Activated naive CD4-positive, alpha-beta T cell treated with Interleukin-2 at 50 U/mL for 16 hours (primary cell): Measurements from ENCODE around the gene STEAP4.
"Not testable (repeated sequence)": the region's sequence is repeated elsewhere in the genome, so short reads cannot be mapped to it uniquely, and the experiment has no call there.

Experiments
- DNase-seq: peaks from one replicate; pipeline ENCODE4 v3.0.0-alpha.2; 2020

STEAP4 gene

DNA sequence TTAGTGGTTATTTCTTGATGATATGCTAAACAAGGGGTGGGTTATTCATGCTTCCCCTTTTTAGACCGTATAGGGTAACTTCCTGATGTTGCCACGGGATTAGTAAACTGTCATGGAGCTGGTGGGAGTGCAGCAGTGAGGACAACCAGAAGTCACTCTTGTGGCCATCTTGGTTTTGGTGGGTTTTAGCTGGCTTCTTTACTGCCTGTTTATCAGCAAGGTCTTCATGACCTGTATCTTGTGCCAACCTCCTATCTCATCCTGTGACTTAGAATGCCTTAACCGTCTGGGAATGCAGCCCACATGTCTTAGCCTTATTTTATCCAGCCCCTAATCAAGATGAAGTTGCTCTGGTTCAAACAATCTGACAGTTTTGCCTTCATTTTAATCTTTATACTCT is 41.7 kb downstream of the STEAP4 start:
- DNase-seq, result not testable (repeated sequence)

DNA sequence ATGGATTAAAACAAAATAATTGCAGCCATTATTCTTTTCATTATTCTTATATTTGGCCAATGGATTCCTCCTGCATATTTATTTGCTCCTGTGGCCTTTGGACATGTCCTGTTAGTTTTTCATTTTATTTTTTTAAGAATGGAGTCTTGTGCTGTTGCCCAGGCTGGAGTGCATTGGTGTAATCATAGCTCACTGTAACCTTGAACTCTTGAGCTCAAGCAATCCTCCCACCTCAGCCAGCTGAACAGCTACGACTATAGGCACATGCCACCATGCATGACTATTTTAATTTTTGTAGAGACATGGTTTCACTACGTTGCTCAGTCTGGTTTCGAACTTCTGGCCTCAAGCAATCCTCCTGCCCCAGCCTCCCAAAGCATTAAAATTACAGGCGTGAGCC is 44.1 kb downstream of the STEAP4 start:
- DNase-seq, result no peak

- no peak for DNase-seq
These were observed 46.0 kb downstream of the STEAP4 start for GRCh38 chr7:88260719-88261118.

DNA sequence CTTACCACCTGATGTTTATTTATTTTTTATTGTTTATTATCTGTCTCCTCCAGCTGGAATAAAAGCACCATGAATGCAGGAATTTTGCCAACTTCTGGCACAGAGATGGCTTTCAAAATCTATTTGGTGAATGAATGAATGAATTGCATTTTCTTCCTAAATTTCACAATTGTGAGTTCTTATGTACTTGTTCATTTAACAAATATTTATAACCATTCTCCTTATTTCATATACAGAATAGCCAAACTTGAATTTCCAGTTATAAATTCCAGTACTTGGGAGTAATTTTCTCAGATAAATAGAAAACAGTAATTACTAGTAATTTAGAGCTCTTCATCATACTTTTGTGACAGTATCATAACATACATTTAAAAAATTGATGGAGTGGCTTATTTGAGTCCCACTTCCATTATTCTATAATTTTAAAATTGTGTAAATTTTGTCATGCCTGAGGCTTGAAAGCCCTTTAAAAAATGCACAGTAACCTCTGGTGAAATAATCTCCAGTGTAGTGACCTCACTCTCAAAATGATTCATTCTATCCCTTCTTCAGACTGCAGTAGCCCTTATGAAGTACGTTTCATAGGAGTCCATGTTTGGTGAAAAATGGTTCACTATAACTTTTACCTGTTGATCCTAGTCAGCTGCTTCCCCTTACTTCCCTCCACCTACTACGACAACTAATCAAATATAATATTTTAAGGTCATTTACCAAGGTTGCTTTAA is 46.9 kb downstream of the STEAP4 start:
- no peak for DNase-seq

DNA sequence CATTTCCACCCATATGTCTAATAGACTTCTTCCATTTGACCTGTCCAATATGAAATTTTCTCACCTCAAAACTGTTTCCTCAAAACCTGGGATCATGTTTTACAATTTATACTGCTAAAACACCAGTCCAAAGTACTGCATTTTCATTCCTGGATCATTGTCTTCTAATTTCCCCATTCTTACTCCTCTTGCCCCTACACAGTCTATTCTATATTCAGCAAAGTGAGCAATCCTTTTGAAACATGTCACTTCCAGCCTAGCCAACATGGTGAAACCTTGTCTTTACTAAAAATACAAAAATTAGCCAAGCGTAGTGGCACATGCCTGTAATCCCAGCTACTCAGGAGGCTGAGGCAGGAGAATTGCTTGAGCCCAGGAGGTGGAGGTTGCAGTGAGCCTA is 48.4 kb downstream of the STEAP4 start:
- DNase-seq, result not testable (repeated sequence)

DNA sequence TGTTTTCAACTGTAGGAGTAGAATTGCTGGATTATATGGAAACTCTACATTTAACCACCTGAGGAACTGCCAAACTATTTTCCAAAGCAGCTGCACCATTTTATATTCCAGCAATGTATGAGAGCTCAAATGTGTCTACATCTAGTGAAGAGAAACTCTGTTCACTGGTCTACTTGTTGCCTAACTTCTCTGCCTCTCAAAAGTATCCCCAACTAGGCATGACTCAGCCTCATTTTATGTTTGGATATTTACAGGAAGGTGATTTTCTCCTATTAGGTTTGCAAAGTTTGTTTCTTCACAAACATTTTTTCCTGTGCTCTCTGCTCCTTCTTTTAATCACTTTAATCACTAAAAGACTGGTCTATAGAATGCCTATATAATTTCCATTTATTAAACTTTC is 49.8 kb downstream of the STEAP4 start:
- no peak for DNase-seq

DNA sequence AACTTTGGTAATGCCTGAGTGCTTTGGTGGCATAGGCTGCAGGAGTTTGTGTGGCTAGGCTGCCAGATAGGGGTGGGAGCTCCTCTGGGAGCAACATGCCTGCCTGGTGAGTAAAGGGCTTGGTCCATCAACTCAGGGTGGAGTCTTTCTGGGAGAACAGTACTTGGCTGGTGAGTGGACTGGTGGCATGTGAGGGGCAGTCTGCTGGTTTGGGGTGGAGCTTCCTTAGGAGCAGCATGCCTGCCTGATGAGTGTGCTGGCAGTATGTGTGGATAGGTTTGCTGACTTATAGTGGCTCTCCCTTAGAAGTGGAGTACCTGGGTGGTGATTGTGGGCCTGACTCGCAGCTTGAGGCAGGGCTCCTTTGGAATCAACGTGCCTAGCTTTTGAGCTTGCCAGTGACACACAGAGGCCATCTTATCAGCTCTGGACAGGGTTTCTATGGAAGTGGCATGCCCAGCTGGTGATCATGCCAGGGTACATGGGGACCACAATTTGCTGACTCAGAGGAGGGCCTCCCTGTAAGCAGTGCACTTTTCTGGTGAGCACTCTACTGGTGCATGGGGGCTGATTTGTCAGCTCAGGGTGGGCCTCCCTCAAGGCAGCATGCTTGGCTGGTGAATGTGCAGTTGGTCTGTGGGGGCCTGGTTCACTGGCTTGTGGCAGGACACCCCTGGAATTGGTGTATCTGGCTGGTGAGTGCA is 51.8 kb downstream of the STEAP4 start:
- no peak for DNase-seq

GRCh38 chr7:88253640-88254039 is 53.1 kb downstream of the STEAP4 start:
- no peak for DNase-seq

DNA sequence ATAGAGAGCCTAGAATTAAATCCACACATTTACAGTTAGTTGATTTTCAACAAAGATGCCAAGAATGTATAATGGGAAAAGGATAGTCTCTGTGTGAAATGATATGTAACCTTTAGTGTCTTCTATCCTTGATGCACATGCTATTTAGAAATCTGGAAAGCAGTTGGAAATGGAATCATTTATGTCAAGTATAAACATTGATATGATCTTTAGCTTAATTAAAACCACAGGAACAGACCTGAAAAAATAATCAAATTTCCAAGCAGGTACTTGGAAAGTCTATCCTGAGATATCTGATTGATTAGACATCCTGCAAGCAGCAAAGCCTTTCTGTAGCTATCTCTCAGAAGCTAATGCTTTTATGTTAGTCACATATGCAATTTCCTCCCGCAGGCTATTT is 62.4 kb downstream of the STEAP4 start:
- DNase-seq, result no peak

DNA sequence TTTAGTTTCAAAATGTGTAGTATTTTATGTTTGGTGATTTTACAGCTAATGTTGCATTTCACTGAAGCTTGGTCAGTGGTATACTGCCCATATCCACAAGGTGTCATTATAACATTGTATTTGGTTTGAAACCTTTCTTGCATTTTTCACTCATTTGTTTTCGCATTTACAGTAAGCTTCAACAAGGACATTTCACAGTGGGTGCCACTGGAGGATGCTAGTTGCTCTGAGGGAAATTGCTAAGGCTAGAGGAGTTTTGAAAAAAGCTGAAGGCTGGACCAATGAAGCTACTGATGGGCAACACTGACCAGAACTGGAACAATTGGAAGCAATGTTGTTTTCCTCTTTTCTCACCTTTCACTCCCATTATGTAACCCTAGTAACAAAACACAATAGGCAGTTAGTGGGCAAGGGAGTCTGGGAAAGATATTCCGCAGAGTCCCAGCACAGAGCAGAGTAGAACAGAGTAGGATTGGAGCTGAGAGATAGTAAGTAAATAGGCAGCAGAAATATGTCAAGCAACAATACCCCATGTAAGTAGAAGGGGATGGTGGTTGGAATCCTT is 63.3 kb downstream of the STEAP4 start:
- DNase-seq, result no peak

DNA sequence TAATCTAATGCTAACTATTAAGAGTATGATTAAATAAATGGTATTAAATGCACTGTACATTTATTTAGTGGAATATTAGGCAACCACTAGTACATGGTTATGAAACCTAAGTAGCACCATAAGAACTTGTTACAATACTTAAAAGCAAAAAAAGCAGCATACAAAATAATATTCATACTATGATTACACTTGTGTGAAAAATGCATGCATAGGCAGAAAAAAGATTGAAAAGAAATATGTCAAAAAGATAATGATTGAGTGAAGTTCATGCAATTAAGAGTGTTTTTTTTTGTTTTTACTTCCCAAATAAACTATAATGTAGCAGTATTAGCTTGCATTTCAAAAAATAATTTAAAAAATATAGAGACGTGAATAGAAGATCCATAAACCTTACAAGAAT is 66.8 kb downstream of the STEAP4 start:
- no peak for DNase-seq

DNA sequence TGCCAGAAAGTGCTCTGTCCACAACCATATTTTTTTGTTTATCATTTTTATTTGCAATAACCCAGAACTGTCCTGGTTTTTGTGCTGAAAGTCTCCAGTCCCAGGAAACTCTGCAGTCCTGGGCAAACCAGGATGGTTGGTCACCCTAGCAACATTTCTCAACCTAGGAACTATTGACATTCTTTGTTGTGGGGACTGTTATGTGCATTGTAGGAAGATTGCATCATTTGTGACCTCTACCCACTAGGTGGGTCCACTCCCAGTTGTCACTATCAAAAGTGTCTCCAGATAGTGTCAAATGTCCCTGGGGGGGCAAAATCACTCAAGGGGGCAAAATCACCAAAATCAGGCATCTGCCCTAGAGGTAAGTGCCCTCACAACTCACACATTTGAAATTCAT is 72.9 kb downstream of the STEAP4 start:
- no peak for DNase-seq

GRCh38 chr7:88230646-88231045 is 76.0 kb downstream of the STEAP4 start:
- no peak for DNase-seq

GRCh38 chr7:88229302-88229995 is 77.2 kb downstream of the STEAP4 start:
- DNase-seq, result no peak

DNA sequence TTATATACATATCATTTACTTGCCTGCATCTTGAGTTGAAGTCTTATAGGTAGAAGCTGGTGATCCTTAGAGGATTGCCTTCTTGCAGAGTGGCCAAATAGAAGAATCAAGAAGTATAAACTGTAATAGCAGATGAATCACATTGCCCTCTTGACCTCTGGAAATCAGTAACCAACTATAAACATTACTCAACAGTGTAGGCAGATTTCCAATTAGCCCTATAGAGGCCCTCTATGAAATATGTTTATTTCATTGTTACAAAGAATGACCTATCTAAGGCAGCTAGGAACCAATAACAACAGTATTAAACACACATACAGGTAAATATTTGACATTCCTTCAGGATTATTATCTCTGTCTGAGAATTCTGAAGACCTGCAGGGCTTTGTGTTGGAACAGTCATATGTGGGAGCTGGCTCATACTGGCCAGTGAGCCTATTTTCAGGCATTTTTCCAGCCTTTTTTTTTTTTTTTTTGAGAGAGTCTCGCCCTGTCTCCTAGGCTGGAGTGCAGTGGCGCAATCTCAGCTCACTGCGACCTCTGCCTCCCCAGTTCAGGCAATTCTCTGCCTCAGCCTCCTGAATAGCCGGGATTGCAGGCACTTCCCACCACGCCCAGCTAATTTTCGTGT is 79.7 kb downstream of the STEAP4 start:
- DNase-seq, result no peak

DNA sequence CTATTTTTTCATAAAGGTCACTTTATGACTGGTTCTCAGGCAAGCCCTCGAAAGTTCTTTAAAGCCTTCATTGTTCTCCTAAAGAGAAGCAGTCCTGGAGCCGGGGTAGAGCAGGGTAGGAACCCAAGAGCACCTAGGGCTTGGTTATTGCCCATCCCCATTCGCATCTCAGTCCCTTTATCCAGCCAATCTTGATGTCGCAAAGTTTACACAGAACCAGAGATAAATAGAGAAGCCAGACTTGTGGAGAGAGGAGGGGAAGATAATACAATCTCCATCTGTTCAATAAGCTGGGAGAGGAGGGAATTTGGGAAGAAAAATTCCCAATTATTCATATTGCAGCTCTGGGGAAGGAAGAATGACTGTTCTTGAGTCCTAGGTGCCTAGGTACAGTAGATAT is 80.5 kb downstream of the STEAP4 start:
- DNase-seq, result no peak

- DNase-seq, result no peak
These were observed 82.0 kb downstream of the STEAP4 start for GRCh38 chr7:88224601-88225275.

GRCh38 chr7:88223265-88223664 is 83.4 kb downstream of the STEAP4 start:
- DNase-seq, result no peak
